Chondrocyte (in vitro differentiated cells): Measurements from ENCODE around the gene NUTM2F. TPM values are rescaled to one million over a fixed set of nuclear protein-coding genes. Genes with fewer than 3 reads are reported as not detected.
"Not testable (repeated sequence)": the region's sequence is repeated elsewhere in the genome, so short reads cannot be mapped to it uniquely, and the experiment has no call there.

ENCODE experiments used
- DNase-seq: peaks from one replicate; pipeline ENCODE4 v3.0.0; 2021; ENCODE audit warnings: mixed read lengths, low spot score
- H3K27ac Mint-ChIP-seq: one replicate; pipeline ENCODE4 v1.8.0; 2021; ENCODE audit warnings: mild to moderate bottlenecking, moderate library complexity, mixed read lengths; ENCODE audit not compliant: unreplicated experiment
- H3K27me3 Mint-ChIP-seq: 2 replicates; pipeline ENCODE4 v1.8.0; 2021; ENCODE audit warnings: low read depth, mixed read lengths
- H3K36me3 Mint-ChIP-seq: 2 replicates; pipeline ENCODE4 v1.8.0; 2021; ENCODE audit warnings: low read depth, mixed read lengths
- H3K4me1 Mint-ChIP-seq: 2 replicates; pipeline ENCODE4 v1.8.0; 2021; ENCODE audit warnings: low read depth, mild to moderate bottlenecking, mixed read lengths
- H3K4me3 Mint-ChIP-seq: one replicate; pipeline ENCODE4 v1.8.0; 2021; ENCODE audit warnings: mild to moderate bottlenecking, moderate library complexity, mixed read lengths; ENCODE audit not compliant: unreplicated experiment
- H3K9me3 Mint-ChIP-seq: 2 replicates; pipeline ENCODE4 v1.8.0; 2021; ENCODE audit warnings: low read depth, mixed read lengths
- total RNA-seq: library from RNA; stranded (reverse); gene quantifications from 3 replicates; pipeline ENCODE4 v1.2.1, GENCODE V29; 2021
- TF ChIP-seq, protein P1 (sequence below): fragments of 200-600 bp; sonication (generic); IDR thresholded peaks from 2 replicates; pipeline ENCODE4 v1.5.0; 2021; ENCODE audit warnings: antibody characterized with exemption, mild to moderate bottlenecking, moderate library complexity

The NUTM2F gene
- total RNA-seq, 1 donor from 2014 or later: 0.10 TPM

DNA sequence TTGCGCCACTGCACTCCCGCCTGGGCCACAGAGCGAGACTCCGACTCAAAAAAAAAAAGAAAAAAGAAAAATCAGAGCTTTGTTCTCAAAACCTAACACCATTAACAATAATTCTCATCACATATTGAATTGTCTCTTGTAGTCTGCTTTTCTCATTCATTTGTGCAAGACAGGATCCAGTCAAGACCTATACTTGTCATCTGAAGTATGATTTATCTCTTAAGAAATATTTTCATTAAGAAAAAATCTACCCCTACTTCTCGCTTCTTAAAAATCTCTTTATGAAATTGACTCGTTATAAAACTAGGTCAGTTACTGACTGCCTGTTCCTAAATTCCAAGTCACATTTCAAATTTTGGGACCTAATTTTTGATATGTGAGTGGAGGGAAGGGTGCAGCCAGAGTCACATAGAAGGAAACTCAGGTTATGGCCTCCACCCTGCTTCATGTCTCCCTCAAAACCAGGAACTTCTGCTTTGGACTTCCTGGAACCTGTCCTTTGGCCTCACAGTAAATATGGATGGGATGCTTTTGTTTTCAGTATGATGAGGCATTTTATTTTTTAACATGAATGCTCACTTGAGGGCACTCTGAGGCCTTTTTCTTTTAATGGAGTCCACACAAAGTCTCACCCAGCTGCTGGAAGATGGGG, 50.4 kb downstream of the NUTM2F start:
- peaks cover 2% of the 10 kb centered on the region for H3K4me1 Mint-ChIP-seq
- no peaks in the 10 kb centered on the region for H3K27me3 Mint-ChIP-seq
- peaks cover 2% of the 10 kb centered on the region for H3K9me3 Mint-ChIP-seq
- no peak for DNase-seq
- TF ChIP-seq, protein P1, sequence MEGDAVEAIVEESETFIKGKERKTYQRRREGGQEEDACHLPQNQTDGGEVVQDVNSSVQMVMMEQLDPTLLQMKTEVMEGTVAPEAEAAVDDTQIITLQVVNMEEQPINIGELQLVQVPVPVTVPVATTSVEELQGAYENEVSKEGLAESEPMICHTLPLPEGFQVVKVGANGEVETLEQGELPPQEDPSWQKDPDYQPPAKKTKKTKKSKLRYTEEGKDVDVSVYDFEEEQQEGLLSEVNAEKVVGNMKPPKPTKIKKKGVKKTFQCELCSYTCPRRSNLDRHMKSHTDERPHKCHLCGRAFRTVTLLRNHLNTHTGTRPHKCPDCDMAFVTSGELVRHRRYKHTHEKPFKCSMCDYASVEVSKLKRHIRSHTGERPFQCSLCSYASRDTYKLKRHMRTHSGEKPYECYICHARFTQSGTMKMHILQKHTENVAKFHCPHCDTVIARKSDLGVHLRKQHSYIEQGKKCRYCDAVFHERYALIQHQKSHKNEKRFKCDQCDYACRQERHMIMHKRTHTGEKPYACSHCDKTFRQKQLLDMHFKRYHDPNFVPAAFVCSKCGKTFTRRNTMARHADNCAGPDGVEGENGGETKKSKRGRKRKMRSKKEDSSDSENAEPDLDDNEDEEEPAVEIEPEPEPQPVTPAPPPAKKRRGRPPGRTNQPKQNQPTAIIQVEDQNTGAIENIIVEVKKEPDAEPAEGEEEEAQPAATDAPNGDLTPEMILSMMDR: no peak
- no peak overlapping the region for H3K4me3 Mint-ChIP-seq
- no peak overlapping the region for H3K27ac Mint-ChIP-seq
- peaks cover 18% of the 10 kb centered on the region for H3K36me3 Mint-ChIP-seq

DNA sequence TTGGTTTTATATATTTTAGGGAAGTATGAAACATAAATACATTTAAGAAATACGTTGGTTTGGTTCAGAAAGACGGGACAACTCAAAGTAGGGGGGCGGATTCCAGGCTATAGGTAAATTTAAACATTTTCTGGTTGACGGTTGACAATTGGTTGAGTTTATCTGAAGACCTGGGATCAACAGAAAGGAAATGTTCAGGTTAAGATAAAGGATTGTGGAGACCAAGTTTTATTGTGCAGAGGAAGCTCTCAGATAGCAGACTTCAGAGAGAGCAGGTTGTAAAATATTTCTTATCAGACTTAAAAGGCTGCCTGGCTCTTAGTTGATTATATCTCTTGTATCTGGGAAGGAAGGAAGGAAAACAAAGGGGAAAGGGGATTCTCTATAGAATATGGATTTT, 51.4 kb downstream of the NUTM2F start:
- not testable (repeated sequence) for H3K4me1 Mint-ChIP-seq, H3K9me3 Mint-ChIP-seq, H3K27me3 Mint-ChIP-seq, DNase-seq, H3K27ac Mint-ChIP-seq, H3K4me3 Mint-ChIP-seq
- H3K36me3 Mint-ChIP-seq: peaks cover 18% of the 10 kb centered on the region

DNA sequence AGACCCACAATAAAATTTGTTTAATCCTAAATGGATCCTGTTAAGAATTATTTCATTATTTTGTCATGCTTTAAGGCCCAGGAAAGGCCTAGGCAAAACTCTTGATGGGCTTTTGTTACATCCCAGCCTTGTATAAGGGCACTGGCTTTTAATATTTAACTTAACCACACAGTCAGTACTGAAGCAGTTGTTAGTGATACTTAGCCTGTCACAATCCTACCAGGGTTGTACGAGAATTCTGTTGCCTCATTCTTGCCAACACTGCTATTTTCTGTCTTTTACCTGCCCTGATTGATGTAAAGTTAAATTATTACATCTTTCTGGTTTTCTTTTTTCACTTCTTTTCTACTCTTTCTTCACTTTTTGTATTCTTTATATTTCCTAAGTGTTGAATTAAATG, 58.4 kb downstream of the NUTM2F start:
- TF ChIP-seq, protein P1: no peak
- H3K36me3 Mint-ChIP-seq: no peaks in the 10 kb centered on the region
- H3K4me3 Mint-ChIP-seq: no peak overlapping the region
- no peak for DNase-seq
- H3K27ac Mint-ChIP-seq: no peak overlapping the region
- no peaks in the 10 kb centered on the region for H3K4me1 Mint-ChIP-seq
- H3K9me3 Mint-ChIP-seq: peaks cover 2% of the 10 kb centered on the region
- no peaks in the 10 kb centered on the region for H3K27me3 Mint-ChIP-seq

DNA sequence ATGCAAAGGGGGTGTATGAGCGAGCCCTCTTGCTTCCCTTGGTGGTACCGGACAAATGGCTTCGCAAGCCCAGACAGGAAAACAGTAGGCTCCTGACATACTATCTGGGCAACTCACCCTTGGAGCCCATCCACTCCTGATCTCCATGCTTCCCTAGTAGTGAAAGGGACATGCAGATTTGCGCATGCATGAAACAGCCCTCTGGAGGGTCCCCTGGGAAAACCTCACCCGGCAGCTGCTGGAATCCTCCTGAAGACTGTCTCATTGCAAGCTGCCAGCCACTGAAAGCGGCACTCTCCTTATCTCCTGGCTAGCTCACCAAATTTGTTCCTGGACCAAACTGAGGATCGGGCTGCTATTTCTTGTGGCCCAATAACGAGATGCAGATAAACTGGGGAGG, 59.2 kb downstream of the NUTM2F start:
- no peak for DNase-seq
- no peaks in the 10 kb centered on the region for H3K27me3 Mint-ChIP-seq
- no peak overlapping the region for H3K27ac Mint-ChIP-seq
- H3K9me3 Mint-ChIP-seq: peaks cover 2% of the 10 kb centered on the region
- peaks cover 1% of the 10 kb centered on the region for H3K36me3 Mint-ChIP-seq
- TF ChIP-seq, protein P1: no peak
- H3K4me1 Mint-ChIP-seq: no peaks in the 10 kb centered on the region
- no peak overlapping the region for H3K4me3 Mint-ChIP-seq

Other genes starting within 250 kb of the NUTM2F start
- 14.9 to 24.0 TPM (median 16.0 TPM) in 3 replicates for gene PTPDC1, start 244.2 kb downstream of the NUTM2F start, total RNA-seq
- 3.1 to 4.1 TPM (median 3.6 TPM) in 3 replicates for gene ZNF169, start 69.3 kb downstream of the NUTM2F start, total RNA-seq
- gene PCAT7, start 226.4 kb upstream of the NUTM2F start, total RNA-seq: 8.1 to 10.2 TPM (median 8.7 TPM) in 3 replicates